ENCODE results near the gene FZR1. TPM values are rescaled to one million over a fixed set of nuclear protein-coding genes. Genes with fewer than 3 reads are reported as not detected.
"Not testable (repeated sequence)": the region's sequence is repeated elsewhere in the genome, so short reads cannot be mapped to it uniquely, and the experiment has no call there.

The FZR1 gene
- total RNA-seq, 1 experiment from 2014 or later = 87.4 TPM

DNA sequence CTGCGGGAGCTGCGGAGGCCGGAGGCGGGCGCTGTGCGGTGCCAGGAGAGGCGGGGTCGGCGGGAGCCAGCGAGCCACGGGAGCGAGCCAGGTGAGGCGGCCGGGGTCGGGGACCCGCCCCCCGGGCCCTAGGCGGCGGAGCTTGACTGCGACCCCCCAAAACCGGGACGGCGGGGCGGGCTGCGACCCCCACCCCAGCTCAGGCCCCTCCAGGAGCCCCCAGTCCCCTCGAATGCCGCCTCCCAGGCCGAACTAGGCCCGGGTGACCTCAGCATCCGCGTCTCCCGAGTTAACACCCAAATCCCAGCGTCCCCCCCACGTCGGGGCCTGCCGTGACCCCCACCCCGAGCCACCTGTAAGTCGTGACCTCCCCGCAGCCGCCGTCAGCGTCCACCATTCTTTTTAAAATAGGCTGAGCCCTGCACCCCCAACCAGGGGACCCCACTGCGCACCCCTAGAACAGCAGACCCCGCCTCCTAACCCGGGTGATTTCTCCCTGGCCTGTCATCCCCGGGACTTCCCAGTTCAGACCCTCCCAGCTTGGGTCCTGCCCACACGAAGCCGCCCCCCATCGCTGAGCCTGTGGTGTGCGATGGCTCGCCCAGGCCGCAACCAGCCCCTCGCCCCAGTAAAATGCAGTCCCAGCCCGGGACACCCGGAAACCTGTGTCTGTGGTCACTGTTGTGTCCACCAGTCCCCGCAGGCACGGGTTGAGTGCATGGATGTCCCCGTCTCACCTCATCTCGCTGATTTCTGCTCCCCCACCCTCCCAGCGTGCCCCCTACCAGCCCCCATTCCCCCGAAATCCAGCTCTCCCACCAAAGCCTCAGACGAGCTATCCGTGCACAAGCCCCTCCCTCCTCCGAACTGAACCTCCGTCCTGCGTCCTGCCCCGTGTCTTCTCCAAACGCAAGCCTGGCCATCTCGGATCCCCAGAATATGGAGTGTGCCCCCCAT is 551 bp downstream of the FZR1 start:
- ChIA-PET POLR2A (ENCODE audit: low non-redundant PET) (no interaction called here), CTCF (interaction anchor here (0.6 to 0.9 kb wide), 2 partner anchors 21 to 202 kb away, joined by 6 to 7 read pairs; no protein-coding TSS in a partner anchor)
- Histone ChIP-seq H3K4me1 (ENCODE audit: insufficient read depth, low read length, poor library complexity, severe bottlenecking) (peaks cover 23% of the 10 kb centered on the region), H3K9me3 (ENCODE audit: low read depth, low read length, poor library complexity, severe bottlenecking) (no peaks in the 10 kb centered on the region), H3K36me3 (ENCODE audit: insufficient read depth, low read length, poor library complexity, severe bottlenecking) (peaks cover 25% of the 10 kb centered on the region), H3K27me3 (replicated peaks; ENCODE audit: insufficient read depth, low read depth, low read length, poor library complexity) (no peaks in the 10 kb centered on the region), H3K27ac (ENCODE audit: low read depth, low read length, poor library complexity, severe bottlenecking) (peak overlapping the region; percentile 90), H3K4me3 (ENCODE audit: low read depth, low read length, poor library complexity, severe bottlenecking) (peak overlapping the region; percentile 99)
- intact Hi-C loops (cut with micrococcal nuclease; ENCODE audit: unreplicated experiment) = no loop called here
- no peak for DNase-seq (ENCODE audit: low spot score)
- TF ChIP-seq CTCF (conservative IDR thresholded peaks at IDR 0.05; ENCODE audit: low read depth, low read length) (no peak), EZH2 (IDR thresholded peaks at IDR 0.05; ENCODE audit: borderline replicate concordance, low read depth, low read length, poor library complexity, severe bottlenecking) (no peak)
- no TSS peak for BruUV-seq (replicated peaks)

DNA sequence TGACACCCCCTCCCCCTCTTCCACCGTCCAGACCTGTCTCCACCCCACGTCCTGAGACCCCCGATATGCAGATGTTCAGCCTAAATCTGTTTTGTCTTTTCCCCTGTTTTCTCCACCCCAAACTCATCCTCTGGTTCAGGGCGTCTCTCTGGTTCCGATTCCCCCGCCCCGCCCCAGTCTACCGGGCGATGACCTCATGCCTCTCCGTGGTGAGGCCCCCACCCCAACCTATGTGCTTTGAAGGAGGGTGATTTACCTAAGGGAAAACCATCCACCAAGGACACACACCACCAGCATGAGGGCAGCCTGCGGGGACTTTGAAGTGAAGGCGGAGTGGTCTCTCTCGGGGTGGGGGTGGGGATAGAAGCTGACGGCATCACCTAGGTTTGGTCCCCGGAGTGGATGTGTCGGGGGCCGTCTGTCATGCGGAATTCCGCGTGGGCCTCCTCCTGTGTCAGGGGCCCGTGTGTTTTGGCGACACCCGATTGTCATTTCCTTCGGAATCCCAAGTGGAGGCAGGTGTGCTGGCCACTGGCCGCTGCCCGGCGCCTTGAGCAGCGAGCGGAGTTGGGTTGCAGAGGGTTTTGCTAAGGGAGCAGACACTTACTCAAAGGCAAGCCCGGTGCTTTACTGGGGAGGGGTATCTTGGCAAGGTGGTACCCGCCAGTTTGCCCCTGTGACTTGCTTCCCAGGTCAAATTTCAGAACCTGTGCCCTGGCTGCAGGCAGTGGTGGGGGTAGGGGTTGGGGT is 1.4 kb downstream of the FZR1 start:
- H3K9me3 ChIP-seq (ENCODE audit: low read depth, low read length, poor library complexity, severe bottlenecking) = no peaks in the 10 kb centered on the region
- ChIA-PET POLR2A (ENCODE audit: low non-redundant PET) (no interaction called here), CTCF (interaction anchor here (0.9 kb wide), 1 partner anchor 203 kb away, joined by 6 read pairs; no protein-coding TSS in a partner anchor)
- intact Hi-C loops (cut with micrococcal nuclease; ENCODE audit: unreplicated experiment) = no loop called here
- peaks cover 25% of the 10 kb centered on the region for H3K36me3 ChIP-seq (ENCODE audit: insufficient read depth, low read length, poor library complexity, severe bottlenecking)
- peaks cover 23% of the 10 kb centered on the region for H3K4me1 ChIP-seq (ENCODE audit: insufficient read depth, low read length, poor library complexity, severe bottlenecking)
- no peak for DNase-seq (ENCODE audit: low spot score)
- peak overlapping the region; percentile 90 for H3K27ac ChIP-seq (ENCODE audit: low read depth, low read length, poor library complexity, severe bottlenecking)
- TF ChIP-seq CTCF (conservative IDR thresholded peaks at IDR 0.05; ENCODE audit: low read depth, low read length) (no peak), EZH2 (IDR thresholded peaks at IDR 0.05; ENCODE audit: borderline replicate concordance, low read depth, low read length, poor library complexity, severe bottlenecking) (no peak)
- H3K27me3 ChIP-seq (replicated peaks; ENCODE audit: insufficient read depth, low read depth, low read length, poor library complexity) = no peaks in the 10 kb centered on the region
- BruUV-seq (replicated peaks) = no TSS peak
- peak overlapping the region; percentile 99 for H3K4me3 ChIP-seq (ENCODE audit: low read depth, low read length, poor library complexity, severe bottlenecking)

GRCh38 chr19:3508121-3508661 is 2.1 kb downstream of the FZR1 start:
- H3K27ac ChIP-seq (ENCODE audit: low read depth, low read length, poor library complexity, severe bottlenecking); intact Hi-C loops (cut with micrococcal nuclease; ENCODE audit: unreplicated experiment); H3K9me3 ChIP-seq (ENCODE audit: low read depth, low read length, poor library complexity, severe bottlenecking); CTCF ChIA-PET; POLR2A ChIA-PET (ENCODE audit: low non-redundant PET); H3K27me3 ChIP-seq (replicated peaks; ENCODE audit: insufficient read depth, low read depth, low read length, poor library complexity); DNase-seq (ENCODE audit: low spot score): not testable (repeated sequence)
- Histone ChIP-seq H3K4me3 (ENCODE audit: low read depth, low read length, poor library complexity, severe bottlenecking) (peak overlapping the region; percentile 99), H3K36me3 (ENCODE audit: insufficient read depth, low read length, poor library complexity, severe bottlenecking) (peaks cover 25% of the 10 kb centered on the region), H3K4me1 (ENCODE audit: insufficient read depth, low read length, poor library complexity, severe bottlenecking) (peaks cover 23% of the 10 kb centered on the region)
- TSS peak; percentile 53 for BruUV-seq (replicated peaks)

Measured in A673 (cell line).